GM21367 (cell line): Measurements from ENCODE around the gene CTSC.
"Not testable (repeated sequence)": the region's sequence is repeated elsewhere in the genome, so short reads cannot be mapped to it uniquely, and the experiment has no call there.

Experiments
- ATAC-seq: cut with Tn5 transposase; IDR thresholded peaks from one replicate; pipeline ENCODE4 v1.9.1; 2021; ENCODE audit not compliant: unreplicated experiment

The CTSC gene

DNA sequence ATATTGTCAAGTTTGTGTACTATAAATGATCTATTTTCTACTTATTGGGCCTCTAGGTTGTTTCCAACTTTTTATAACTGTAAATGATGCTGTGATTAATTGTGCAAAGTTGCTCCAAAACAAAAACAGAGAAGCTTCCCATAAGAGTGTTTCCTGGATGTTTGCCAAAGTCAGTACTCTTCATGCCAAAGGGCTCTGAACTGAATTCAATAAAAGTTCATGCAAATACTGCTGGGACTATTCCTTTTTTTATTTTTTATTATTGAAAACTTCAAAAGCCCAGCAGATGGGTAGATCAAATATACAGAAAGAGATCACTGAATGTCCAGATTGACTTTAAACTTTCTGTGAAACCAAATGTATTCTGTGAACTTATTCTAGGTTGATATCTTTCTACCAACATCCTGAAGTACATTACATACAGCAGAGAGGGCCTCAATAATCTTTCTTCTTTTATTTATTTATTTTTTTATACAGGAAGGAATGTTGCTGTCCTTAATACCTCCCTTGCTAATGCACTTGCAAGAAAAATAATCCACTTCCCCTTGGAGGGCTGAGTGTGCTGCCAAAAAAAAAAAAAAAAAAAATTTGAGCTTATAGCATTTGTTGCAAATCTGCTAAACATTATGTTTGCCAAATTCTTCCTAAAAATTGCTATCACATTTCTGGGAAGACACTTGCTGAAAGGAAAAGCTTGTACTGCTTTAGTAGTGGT is 53.0 kb downstream of the CTSC start:
- no peak for ATAC-seq

DNA sequence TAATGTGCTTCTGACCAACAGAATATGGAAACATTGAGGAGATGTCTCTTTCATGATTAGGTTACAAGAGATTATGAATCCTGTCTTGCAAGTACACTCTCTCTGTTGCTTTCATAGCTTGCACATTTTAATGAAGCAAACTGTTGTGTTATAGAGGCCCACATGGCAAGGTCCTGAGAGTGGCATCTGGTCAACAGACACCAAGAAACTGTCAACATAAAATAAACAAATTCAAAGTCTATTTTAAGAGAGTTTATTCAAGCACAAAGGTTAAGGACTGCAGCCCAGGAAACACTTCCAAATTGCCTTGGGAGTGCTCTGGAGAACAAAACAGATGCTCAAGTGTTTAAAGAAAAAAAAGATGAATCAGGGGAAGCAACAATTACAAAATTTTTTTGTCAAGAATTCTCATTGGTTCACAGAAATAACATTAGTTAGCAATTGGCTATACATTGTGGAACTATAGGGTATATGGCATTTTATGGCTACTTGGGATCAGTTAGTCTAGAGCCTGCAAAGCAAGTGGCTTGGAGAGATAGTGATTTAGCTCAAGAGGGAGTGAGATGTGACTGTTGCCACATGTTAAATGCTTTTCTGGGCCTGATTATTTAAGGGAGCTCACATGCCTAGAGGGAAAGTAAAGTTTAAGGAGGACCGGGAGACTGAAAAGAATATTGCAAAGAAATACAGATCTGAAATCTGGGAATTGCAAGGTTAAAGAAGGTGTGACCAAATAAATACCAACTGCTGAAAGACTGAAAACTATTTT is 54.6 kb downstream of the CTSC start:
- no peak for ATAC-seq

DNA sequence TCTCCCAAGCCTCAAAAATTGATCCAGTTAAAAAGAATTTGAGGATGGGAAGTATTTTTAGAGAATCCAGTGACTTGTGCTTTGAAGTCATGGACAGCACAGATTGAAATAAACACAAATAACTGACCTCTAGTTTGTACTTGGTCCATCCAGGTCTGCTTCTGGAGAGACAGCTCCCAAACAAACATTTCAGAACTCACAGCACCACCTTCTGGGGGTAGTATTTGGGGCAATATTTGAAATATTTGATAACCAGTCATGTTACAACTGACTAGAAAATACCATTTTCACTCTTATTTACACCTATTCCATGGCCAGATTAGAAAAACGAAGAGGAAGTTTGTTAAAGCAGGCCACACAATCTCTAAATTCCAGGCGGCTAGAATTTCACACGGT is 56.2 kb downstream of the CTSC start:
- ATAC-seq: no peak

DNA sequence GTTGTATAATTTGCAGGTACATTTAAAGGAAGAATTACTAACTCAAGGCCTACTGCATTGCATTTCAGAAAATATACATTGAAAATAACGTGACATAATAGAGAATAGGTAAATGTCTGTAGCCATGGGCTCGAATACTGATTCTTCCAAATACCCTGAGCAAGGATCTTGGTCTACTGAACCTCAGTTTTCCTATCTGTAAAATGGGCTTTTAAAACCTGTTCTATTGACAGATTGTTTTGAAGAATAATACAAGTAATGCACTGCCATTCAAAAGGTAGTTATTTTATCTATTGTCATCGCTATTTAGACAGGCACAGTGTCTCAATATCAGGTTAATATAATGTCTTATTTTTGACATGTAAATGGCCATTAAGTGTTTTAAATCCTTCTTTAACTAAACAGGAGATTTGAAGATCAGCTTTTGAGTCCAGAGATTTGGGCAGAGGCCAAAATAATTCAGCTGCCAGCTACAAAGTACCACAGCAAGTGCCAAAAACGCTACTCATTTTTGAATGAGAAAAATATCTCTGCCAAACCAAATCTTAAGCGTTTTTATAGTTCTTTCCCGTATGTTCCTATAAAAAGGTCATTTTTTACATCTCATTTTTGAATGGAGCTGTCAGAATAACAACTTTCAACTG is 56.7 kb downstream of the CTSC start:
- no peak for ATAC-seq

DNA sequence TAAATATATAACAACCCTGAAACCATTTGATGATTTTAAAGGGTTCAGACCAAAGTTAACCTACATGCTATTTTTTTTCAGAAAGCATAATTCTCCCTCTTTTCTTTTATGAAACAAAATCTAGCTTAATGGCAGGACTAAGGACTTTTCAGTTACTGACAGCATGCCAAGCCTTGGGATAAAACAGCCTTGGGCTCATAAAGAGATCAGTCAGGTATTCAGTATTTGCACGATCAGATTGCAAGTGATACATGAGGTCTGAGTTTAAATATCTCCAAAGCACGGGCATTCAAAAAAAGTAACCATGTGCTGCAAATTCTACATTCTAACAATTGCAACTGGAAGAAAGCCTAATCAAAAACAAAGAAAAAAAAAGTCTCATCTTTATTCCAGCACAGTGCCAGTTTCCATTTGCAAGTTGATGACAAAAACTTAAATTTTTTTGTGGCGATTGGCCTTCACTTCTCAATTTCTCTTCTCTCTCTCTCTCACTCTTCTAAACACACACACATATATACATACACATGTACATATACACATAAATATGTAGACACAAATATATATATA is 60.1 kb downstream of the CTSC start:
- no peak for ATAC-seq

DNA sequence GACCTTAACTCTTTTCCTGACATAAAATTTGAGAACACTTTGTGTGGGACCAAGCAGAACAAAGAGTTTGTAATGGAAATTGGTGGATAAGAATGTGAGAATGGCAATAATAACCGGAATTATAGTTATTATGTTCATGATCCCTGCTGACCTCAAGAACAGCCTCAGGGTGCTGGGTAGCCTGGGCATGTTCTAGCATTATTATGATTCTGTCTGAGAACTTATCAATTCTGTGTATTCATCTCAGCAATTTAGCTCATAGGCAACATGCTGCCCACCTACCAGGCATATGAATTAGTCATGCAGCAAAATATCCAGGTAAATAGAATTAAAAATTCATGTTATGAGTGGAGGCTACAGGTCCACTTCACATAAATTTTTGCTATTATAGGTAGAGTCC is 61.9 kb downstream of the CTSC start:
- no peak for ATAC-seq

DNA sequence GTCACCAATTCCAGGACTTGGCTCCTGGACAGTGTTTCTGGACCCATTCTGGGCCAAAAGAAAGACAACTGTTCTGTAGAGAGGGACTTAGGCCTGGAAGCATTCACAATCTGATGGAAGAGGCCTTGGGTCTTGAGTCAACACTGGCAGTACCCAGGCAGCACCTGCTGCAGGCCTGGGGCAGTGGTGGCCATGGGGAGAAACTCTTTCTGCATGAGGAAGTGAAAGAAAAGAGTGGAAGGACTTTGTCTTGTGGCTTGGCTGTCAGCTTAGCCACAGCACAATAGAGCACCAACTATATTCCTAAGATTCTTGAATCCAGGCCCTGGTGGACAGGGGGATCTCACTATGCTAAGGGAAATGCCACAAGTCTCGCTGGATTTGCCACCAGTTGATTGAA is 70.6 kb downstream of the CTSC start:
- ATAC-seq: peak; percentile 73

DNA sequence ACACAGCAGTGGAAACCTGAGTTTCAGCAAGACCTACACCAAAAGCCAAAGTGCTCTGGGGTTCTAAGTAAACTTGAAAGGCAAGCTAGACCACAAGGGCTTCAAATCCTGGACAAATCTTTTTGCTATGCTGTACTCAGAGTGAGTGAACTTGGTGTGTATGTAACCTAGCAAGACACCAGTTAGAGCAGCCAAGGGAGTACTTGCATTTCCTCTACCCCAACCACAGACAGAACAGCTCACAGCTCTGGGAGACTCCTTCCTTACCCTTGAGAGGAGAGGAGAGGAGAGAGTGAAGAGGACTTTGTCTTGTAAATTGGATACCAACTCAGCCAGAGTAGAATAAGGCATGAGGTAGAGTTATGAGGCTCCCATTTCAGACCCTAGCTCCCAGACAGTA is 71.4 kb downstream of the CTSC start:
- ATAC-seq: no peak

DNA sequence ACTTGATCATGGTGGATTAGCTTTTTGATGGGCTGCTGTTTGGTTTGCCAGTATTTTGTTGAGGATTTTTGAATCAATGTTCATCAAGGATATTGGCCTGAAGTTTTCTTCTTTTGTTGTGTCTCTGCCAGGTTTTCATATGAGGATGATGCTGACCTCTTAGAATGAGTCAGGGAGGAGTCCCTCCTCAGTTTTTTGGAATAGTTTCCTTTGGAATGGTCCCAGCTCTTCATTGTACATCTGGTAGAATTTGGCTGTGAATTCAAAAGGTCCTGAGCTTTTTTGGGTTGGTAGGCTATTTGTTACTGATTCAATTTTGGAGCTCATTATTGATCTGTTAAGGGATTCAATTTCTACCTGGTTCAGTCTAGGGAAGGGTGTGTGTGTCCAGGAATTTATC is 78.1 kb downstream of the CTSC start:
- ATAC-seq: no peak

DNA sequence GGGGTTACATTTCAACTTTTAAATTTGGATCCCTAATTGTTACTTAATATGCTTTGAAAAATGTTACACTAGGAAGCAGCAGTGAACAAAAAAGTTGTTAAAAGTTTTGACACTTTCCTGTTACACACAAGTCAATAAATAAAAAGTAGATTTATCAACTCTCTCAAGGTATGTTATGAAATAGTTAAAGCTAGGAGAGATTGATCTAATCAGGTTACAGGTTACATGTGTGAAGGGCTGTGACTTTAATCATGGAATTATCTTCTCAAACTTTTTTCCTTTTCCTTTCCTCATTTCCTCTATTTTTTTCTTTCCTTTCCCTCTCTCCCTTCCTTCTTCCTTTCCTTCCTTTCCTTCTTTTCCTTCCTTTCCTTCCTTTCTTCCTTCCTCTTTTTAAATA is 85.3 kb downstream of the CTSC start:
- ATAC-seq: no peak

DNA sequence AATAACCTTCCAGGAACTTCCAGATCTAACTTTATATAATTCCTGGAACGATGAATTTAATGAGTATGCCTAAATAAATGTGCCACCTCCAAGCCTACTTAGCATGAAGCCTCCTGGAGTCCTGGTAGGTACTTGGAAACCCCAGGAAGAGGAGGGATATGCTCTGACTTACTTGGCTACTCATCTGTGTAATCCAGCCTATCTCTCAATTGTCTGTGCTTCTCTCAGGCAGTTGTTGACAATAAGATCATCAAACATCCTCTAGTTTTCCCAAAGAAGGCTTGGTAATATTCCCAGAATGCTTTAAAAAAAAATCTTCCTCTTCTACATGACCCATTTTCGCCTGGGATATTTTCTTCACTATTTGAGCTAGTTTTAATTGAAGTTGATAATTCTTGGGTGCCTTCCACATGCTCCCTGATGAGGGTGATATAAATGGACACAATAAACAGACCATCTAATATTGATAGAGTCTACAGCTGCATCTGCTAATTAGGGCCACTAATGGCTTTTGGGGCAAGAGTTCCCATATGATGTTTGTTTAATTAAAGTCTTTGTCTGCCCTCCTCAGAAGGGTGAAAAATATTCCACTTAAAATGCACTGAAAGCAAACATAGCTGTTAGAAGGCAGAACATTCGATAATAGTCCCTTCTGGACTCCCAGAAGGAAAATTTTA is 86.8 kb downstream of the CTSC start:
- ATAC-seq: no peak

DNA sequence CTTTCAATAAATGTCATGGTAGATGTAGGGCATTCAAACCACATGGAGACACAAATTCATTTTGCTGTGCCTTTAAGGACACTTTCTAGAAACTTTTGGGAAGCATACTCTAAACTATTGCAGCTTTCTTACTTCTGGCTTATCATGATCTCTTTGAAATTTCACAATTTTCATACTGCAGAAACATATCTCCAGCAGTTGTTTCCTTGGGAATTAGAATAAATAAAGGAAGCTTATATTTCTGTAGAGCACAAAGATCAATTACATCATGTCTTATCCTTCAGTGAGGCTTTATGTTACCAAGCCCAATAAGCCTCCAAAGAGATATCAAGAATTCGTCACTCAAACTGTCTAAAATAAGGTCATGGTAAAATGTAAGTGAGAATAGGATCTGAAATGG is 87.8 kb downstream of the CTSC start:
- ATAC-seq: no peak

DNA sequence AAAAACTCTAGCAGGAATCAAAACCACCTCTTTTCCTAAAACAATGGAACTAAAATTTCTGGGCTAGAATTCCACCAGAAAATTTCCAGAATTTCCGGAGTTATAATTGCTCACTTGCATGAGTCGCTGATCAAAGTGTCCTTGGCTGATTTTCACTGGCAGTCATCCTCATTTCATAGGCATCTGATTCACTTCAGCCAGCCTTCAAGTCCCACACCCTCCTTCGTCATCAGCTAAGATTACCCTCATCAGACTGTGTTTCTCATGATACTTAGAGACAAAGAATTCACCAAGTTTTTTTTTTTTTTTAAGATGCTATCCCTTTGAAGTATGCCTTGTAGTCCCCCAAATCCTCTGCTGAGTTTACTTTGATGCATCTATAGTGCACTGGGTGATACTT is 90.8 kb downstream of the CTSC start:
- no peak for ATAC-seq

DNA sequence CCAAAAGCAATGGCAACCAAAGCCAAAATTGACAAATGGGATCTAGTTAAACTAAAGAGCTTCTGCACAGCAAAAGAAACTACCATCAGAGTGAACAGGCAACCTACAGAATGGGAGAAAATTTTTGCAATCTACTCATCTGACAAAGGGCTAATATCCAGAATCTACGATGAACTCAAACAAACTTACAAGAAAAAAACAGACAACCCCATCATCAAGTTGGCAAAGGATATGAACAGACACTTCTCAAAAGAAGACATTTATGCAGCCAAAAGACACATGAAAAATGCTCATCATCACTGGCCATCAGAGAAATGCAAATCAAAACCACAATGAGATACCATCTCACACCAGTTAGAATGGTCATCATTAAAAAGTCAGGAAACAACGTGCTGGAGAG is 92.0 kb downstream of the CTSC start:
- ATAC-seq: not testable (repeated sequence)
